ENCODE measurements around the gene RTP5.
"Not testable (repeated sequence)": the region's sequence is repeated elsewhere in the genome, so short reads cannot be mapped to it uniquely, and the experiment has no call there.

Gene RTP5

GRCh38 chr2:241823531-241824437, 45.7 kb upstream of the RTP5 start:
- H3K4me1 ChIP-seq (ENCODE audit: control insufficient read depth, low read depth, low read length); H3K79me2 ChIP-seq (ENCODE audit: control insufficient read depth, insufficient read depth, low read length); H3K79me1 ChIP-seq (ENCODE audit: low read length); H3K23ac ChIP-seq (ENCODE audit: low read length); H2AK5ac ChIP-seq (ENCODE audit: low read length); H2BK5ac ChIP-seq (ENCODE audit: low read length); H3K4me3 ChIP-seq (ENCODE audit: low read length); H4K5ac ChIP-seq (ENCODE audit: low read length); H3K27ac ChIP-seq (ENCODE audit: low read depth, low read length); H2BK120ac ChIP-seq (ENCODE audit: low read depth, low read length); H4K8ac ChIP-seq (ENCODE audit: low read depth, low read length); H3K4ac ChIP-seq (ENCODE audit: low read depth, low read length); H3K9ac ChIP-seq (ENCODE audit: low read length); H3K56ac ChIP-seq (ENCODE audit: low read length); H3K27me3 ChIP-seq (ENCODE audit: insufficient read depth, low read length, poor library complexity); H3K36me3 ChIP-seq (ENCODE audit: control insufficient read depth, insufficient read depth, low read length); H2BK15ac ChIP-seq (replicated peaks; ENCODE audit: low read depth); H3K4me2 ChIP-seq (ENCODE audit: low read length); H3K18ac ChIP-seq (ENCODE audit: low read length): not testable (repeated sequence)
- no CpG with 5 or more reads among the region's 45 CpGs for WGBS (ENCODE audit: extremely low coverage, insufficient coverage, low lambda C conversion rate)
- peak; percentile 28 for DNase-seq

- WGBS (ENCODE audit: extremely low coverage, insufficient coverage, low lambda C conversion rate): no CpG with 5 or more reads among the region's 2 CpGs
- no peaks in the 10 kb centered on the region for H3K79me1 ChIP-seq (ENCODE audit: low read length)
- no peak overlapping the region for H4K8ac ChIP-seq (ENCODE audit: low read depth, low read length)
- H3K18ac ChIP-seq (ENCODE audit: low read length): no peak overlapping the region
- H2BK120ac ChIP-seq (ENCODE audit: low read depth, low read length): no peak overlapping the region
- no peaks in the 10 kb centered on the region for H3K27me3 ChIP-seq (ENCODE audit: insufficient read depth, low read length, poor library complexity)
- no peak overlapping the region for H3K23ac ChIP-seq (ENCODE audit: low read length)
- H2BK15ac ChIP-seq (replicated peaks; ENCODE audit: low read depth): no peak overlapping the region
- H3K4me3 ChIP-seq (ENCODE audit: low read length): no peak overlapping the region
- H3K4me1 ChIP-seq (ENCODE audit: control insufficient read depth, low read depth, low read length): no peaks in the 10 kb centered on the region
- H3K9ac ChIP-seq (ENCODE audit: low read length): no peak overlapping the region
- no peaks in the 10 kb centered on the region for H3K36me3 ChIP-seq (ENCODE audit: control insufficient read depth, insufficient read depth, low read length)
- H3K27ac ChIP-seq (ENCODE audit: low read depth, low read length): no peak overlapping the region
- DNase-seq: no peak
- no peaks in the 10 kb centered on the region for H3K79me2 ChIP-seq (ENCODE audit: control insufficient read depth, insufficient read depth, low read length)
- no peak overlapping the region for H3K56ac ChIP-seq (ENCODE audit: low read length)
- no peak overlapping the region for H3K4me2 ChIP-seq (ENCODE audit: low read length)
- no peak overlapping the region for H2AK5ac ChIP-seq (ENCODE audit: low read length)
- H3K4ac ChIP-seq (ENCODE audit: low read depth, low read length): no peak overlapping the region
- no peak overlapping the region for H2BK5ac ChIP-seq (ENCODE audit: low read length)
- H4K5ac ChIP-seq (ENCODE audit: low read length): no peak overlapping the region
These were observed 42.1 kb upstream of the RTP5 start for GRCh38 chr2:241827394-241827793.

GRCh38 chr2:241833101-241833663, 36.3 kb upstream of the RTP5 start:
- no peak overlapping the region for H3K9ac ChIP-seq (ENCODE audit: low read length)
- no peak overlapping the region for H4K5ac ChIP-seq (ENCODE audit: low read length)
- no peak overlapping the region for H3K56ac ChIP-seq (ENCODE audit: low read length)
- H3K4me2 ChIP-seq (ENCODE audit: low read length): no peak overlapping the region
- H2BK15ac ChIP-seq (replicated peaks; ENCODE audit: low read depth): no peak overlapping the region
- no peaks in the 10 kb centered on the region for H3K79me1 ChIP-seq (ENCODE audit: low read length)
- no peak overlapping the region for H2AK5ac ChIP-seq (ENCODE audit: low read length)
- no peak overlapping the region for H3K4ac ChIP-seq (ENCODE audit: low read depth, low read length)
- no peak overlapping the region for H3K18ac ChIP-seq (ENCODE audit: low read length)
- peak; percentile 29 for DNase-seq
- H3K79me2 ChIP-seq (ENCODE audit: control insufficient read depth, insufficient read depth, low read length): no peaks in the 10 kb centered on the region
- H2BK120ac ChIP-seq (ENCODE audit: low read depth, low read length): no peak overlapping the region
- H2BK5ac ChIP-seq (ENCODE audit: low read length): no peak overlapping the region
- H3K4me3 ChIP-seq (ENCODE audit: low read length): no peak overlapping the region
- no peak overlapping the region for H4K8ac ChIP-seq (ENCODE audit: low read depth, low read length)
- H3K36me3 ChIP-seq (ENCODE audit: control insufficient read depth, insufficient read depth, low read length): no peaks in the 10 kb centered on the region
- H3K27ac ChIP-seq (ENCODE audit: low read depth, low read length): no peak overlapping the region
- H3K27me3 ChIP-seq (ENCODE audit: insufficient read depth, low read length, poor library complexity): no peaks in the 10 kb centered on the region
- no peak overlapping the region for H3K23ac ChIP-seq (ENCODE audit: low read length)
- no peaks in the 10 kb centered on the region for H3K4me1 ChIP-seq (ENCODE audit: control insufficient read depth, low read depth, low read length)
- no CpG with 5 or more reads among the region's 13 CpGs for WGBS (ENCODE audit: extremely low coverage, insufficient coverage, low lambda C conversion rate)

GRCh38 chr2:241833756-241834526, 35.6 kb upstream of the RTP5 start:
- H3K4me3 ChIP-seq (ENCODE audit: low read length); H3K27ac ChIP-seq (ENCODE audit: low read depth, low read length); H4K5ac ChIP-seq (ENCODE audit: low read length): not testable (repeated sequence)

GRCh38 chr2:241834527-241835210, 34.9 kb upstream of the RTP5 start:
- H3K9ac ChIP-seq (ENCODE audit: low read length): no peak overlapping the region
- no peak overlapping the region for H2BK120ac ChIP-seq (ENCODE audit: low read depth, low read length)
- WGBS (ENCODE audit: extremely low coverage, insufficient coverage, low lambda C conversion rate): no CpG with 5 or more reads among the region's 10 CpGs
- no peak for DNase-seq
- no peak overlapping the region for H3K4me3 ChIP-seq (ENCODE audit: low read length)
- H3K23ac ChIP-seq (ENCODE audit: low read length): no peak overlapping the region
- no peak overlapping the region for H3K4me2 ChIP-seq (ENCODE audit: low read length)
- H3K27me3 ChIP-seq (ENCODE audit: insufficient read depth, low read length, poor library complexity): no peaks in the 10 kb centered on the region
- no peaks in the 10 kb centered on the region for H3K36me3 ChIP-seq (ENCODE audit: control insufficient read depth, insufficient read depth, low read length)
- no peaks in the 10 kb centered on the region for H3K79me1 ChIP-seq (ENCODE audit: low read length)
- H2AK5ac ChIP-seq (ENCODE audit: low read length): no peak overlapping the region
- no peak overlapping the region for H2BK15ac ChIP-seq (replicated peaks; ENCODE audit: low read depth)
- no peaks in the 10 kb centered on the region for H3K4me1 ChIP-seq (ENCODE audit: control insufficient read depth, low read depth, low read length)
- no peak overlapping the region for H3K56ac ChIP-seq (ENCODE audit: low read length)
- H4K5ac ChIP-seq (ENCODE audit: low read length): no peak overlapping the region
- H3K79me2 ChIP-seq (ENCODE audit: control insufficient read depth, insufficient read depth, low read length): no peaks in the 10 kb centered on the region
- no peak overlapping the region for H2BK5ac ChIP-seq (ENCODE audit: low read length)
- H4K8ac ChIP-seq (ENCODE audit: low read depth, low read length): no peak overlapping the region
- no peak overlapping the region for H3K18ac ChIP-seq (ENCODE audit: low read length)
- no peak overlapping the region for H3K4ac ChIP-seq (ENCODE audit: low read depth, low read length)
- no peak overlapping the region for H3K27ac ChIP-seq (ENCODE audit: low read depth, low read length)

More at GRCh38 chr2:241833756-241834526, 35.6 kb upstream of the RTP5 start:
- not testable (repeated sequence) for H4K8ac ChIP-seq (ENCODE audit: low read depth, low read length); H3K79me1 ChIP-seq (ENCODE audit: low read length); H3K79me2 ChIP-seq (ENCODE audit: control insufficient read depth, insufficient read depth, low read length); H3K56ac ChIP-seq (ENCODE audit: low read length); H3K36me3 ChIP-seq (ENCODE audit: control insufficient read depth, insufficient read depth, low read length); H3K4ac ChIP-seq (ENCODE audit: low read depth, low read length); H2BK120ac ChIP-seq (ENCODE audit: low read depth, low read length); H3K18ac ChIP-seq (ENCODE audit: low read length); H2AK5ac ChIP-seq (ENCODE audit: low read length); H2BK5ac ChIP-seq (ENCODE audit: low read length); H3K4me1 ChIP-seq (ENCODE audit: control insufficient read depth, low read depth, low read length); DNase-seq; H3K4me2 ChIP-seq (ENCODE audit: low read length); H3K9ac ChIP-seq (ENCODE audit: low read length); H3K27me3 ChIP-seq (ENCODE audit: insufficient read depth, low read length, poor library complexity); H2BK15ac ChIP-seq (replicated peaks; ENCODE audit: low read depth); H3K23ac ChIP-seq (ENCODE audit: low read length)
- no CpG with 5 or more reads among the region's 28 CpGs for WGBS (ENCODE audit: extremely low coverage, insufficient coverage, low lambda C conversion rate)

All from mesendoderm (in vitro differentiated cells).